ENCODE data around the gene OCA2.

Gene OCA2

DNA sequence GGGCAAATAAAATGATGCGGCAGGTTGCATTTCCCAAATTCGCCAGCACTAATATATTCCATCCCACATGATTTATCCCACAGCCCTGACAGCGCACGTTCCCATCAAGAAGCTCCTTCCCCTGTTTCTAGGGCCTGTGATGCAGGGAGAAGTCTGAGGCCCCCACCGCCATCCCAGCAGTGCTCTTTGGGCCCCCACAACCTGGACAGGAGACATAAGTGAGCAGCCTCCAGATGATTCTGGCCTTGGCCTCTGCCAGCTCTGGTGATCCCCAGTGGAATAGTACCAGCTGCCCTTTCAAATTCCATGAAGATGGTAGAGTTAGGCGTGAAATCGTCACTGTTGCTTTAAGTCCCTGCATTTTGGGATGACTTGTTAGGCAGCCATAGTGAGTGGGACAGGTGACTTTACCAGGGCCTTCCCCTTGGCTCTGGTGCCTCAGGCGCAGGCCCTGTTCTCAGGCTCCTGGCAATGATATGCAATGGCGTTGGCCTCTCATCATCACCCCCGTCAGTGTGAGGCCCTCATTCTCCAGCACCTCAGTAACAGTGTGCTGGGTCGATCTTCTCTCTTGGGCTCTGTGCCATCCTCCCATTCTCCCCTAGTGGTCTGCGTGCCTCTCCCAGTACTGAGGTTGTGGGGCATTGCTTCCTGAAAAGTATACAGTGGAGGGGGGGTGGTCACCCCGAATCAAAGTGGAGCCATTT is 263.7 kb downstream of the OCA2 start:
- no peak for DNase-seq (ENCODE audit: low spot score)

GRCh38 chr15:27834684-27835083 is 264.4 kb downstream of the OCA2 start:
- H3K27ac ChIP-seq: no peak overlapping the region
- TF ChIP-seq CTCF (conservative IDR thresholded peaks at IDR 0.05; ENCODE audit: low read depth): no peak
- no peak for DNase-seq (ENCODE audit: low spot score)
- CTCF ChIA-PET: no interaction called here
- POLR2A ChIA-PET (ENCODE audit: low non-redundant PET): no interaction called here

More for the DNA sequence above, 263.7 kb downstream of the OCA2 start:
- TF ChIP-seq CTCF (conservative IDR thresholded peaks at IDR 0.05; ENCODE audit: low read depth): no peak
- CTCF ChIA-PET: no interaction called here
- POLR2A ChIA-PET (ENCODE audit: low non-redundant PET): no interaction called here
- H3K27ac ChIP-seq: no peak overlapping the region

GRCh38 chr15:27833974-27834373 is 265.1 kb downstream of the OCA2 start:
- CTCF ChIA-PET: no interaction called here

GRCh38 chr15:27833178-27833577 is 265.9 kb downstream of the OCA2 start:
- no peak for DNase-seq (ENCODE audit: low spot score)
- H3K27ac ChIP-seq: no peak overlapping the region
- no peak for TF ChIP-seq CTCF (conservative IDR thresholded peaks at IDR 0.05; ENCODE audit: low read depth)
- ChIA-PET POLR2A (ENCODE audit: low non-redundant PET) (no interaction called here), CTCF (interaction anchor here (0.7 kb wide), 1 partner anchor 15 kb away, joined by 4 read pairs; no protein-coding TSS in a partner anchor)

More at GRCh38 chr15:27833974-27834373, 265.1 kb downstream of the OCA2 start:
- TF ChIP-seq CTCF (conservative IDR thresholded peaks at IDR 0.05; ENCODE audit: low read depth): no peak
- H3K27ac ChIP-seq: no peak overlapping the region
- POLR2A ChIA-PET (ENCODE audit: low non-redundant PET): no interaction called here
- no peak for DNase-seq (ENCODE audit: low spot score)

DNA sequence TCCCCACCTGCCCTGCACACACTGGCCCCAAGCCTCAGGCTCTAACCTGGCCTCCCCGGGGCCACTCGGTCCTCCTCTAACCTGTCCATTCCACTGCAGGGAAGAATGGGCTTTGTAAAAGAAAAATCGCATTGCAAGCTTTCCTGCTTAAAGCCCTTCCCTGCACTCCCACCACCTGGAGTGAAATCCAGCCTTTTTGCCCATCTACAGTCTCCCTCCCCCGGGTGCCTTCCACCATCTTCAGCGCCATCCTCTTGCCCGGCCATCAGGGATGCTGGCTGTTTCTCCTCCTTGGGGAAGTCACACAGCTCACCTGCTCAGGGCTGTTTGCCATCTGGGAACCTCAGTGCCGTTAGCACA is 266.9 kb downstream of the OCA2 start:
- ChIA-PET POLR2A (ENCODE audit: low non-redundant PET) (no interaction called here), CTCF (no interaction called here)
- H3K27ac ChIP-seq: no peak overlapping the region
- TF ChIP-seq CTCF (conservative IDR thresholded peaks at IDR 0.05; ENCODE audit: low read depth): no peak
- no peak for DNase-seq (ENCODE audit: low spot score)

GRCh38 chr15:27831384-27832236 is 267.5 kb downstream of the OCA2 start:
- H3K27ac ChIP-seq: no peak overlapping the region
- TF ChIP-seq CTCF (conservative IDR thresholded peaks at IDR 0.05; ENCODE audit: low read depth): no peak
- ChIA-PET POLR2A (ENCODE audit: low non-redundant PET) (no interaction called here), CTCF (no interaction called here)
- no peak for DNase-seq (ENCODE audit: low spot score)

Measured in RWPE1 (cell line).